ENCODE data around the gene CCDC78. TPM values are rescaled to one million over a fixed set of nuclear protein-coding genes. Genes with fewer than 3 reads are reported as not detected.

Gene CCDC78
- total RNA-seq, 2 experiments from 2014 or later: 1.2 to 2.7 TPM

DNA sequence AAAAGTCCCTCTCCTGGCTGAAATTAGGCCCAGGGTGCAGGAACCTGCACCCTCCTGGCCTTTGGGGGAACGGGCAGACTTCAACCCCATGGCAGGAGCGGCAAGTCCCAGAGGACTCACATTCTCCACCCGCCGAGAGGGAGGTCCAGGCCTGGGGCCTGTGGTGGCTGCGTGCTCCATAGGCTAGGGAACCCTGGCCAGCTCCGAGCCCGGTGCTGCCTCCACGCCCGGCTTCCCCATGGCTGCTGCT lies 130 bp downstream of the CCDC78 start:
- Mint-ChIP-seq H3K4me3 (peak overlapping the region; percentile 76), H3K4me1 (ENCODE audit: low read depth) (no peaks in the 10 kb centered on the region), H3K9me3 (no peaks in the 10 kb centered on the region), H3K36me3 (ENCODE audit: low read depth) (no peaks in the 10 kb centered on the region), H3K27me3 (no peaks in the 10 kb centered on the region), H3K27ac (no peak overlapping the region)
- intact Hi-C loops (cut with DNase I, micrococcal nuclease): no loop called here
- TF ChIP-seq, protein P1, sequence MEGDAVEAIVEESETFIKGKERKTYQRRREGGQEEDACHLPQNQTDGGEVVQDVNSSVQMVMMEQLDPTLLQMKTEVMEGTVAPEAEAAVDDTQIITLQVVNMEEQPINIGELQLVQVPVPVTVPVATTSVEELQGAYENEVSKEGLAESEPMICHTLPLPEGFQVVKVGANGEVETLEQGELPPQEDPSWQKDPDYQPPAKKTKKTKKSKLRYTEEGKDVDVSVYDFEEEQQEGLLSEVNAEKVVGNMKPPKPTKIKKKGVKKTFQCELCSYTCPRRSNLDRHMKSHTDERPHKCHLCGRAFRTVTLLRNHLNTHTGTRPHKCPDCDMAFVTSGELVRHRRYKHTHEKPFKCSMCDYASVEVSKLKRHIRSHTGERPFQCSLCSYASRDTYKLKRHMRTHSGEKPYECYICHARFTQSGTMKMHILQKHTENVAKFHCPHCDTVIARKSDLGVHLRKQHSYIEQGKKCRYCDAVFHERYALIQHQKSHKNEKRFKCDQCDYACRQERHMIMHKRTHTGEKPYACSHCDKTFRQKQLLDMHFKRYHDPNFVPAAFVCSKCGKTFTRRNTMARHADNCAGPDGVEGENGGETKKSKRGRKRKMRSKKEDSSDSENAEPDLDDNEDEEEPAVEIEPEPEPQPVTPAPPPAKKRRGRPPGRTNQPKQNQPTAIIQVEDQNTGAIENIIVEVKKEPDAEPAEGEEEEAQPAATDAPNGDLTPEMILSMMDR (IDR thresholded peaks at IDR 0.05): no peak
- peaks cover 0 to 8% of the 10 kb centered on the region in 2 experiments for H3K9me3 ChIP-seq (ENCODE audit: control insufficient read depth in 1 of 2, insufficient read depth in 1 of 2, low read length in 2 of 2)
- POLR2A ChIA-PET: interaction anchor here (0.9 to 5.0 kb wide), 5 partner anchors 10 to 81 kb away, joined by 3 to 30 read pairs (median 3); partner anchors contain the start of genes CHTF18, CIAO3, METRN and RPUSD1
- H3K4me1 ChIP-seq (ENCODE audit: insufficient read depth, low read length): peaks cover 42% of the 10 kb centered on the region
- H3K4me3 ChIP-seq (ENCODE audit: low read length): no peak overlapping the region
- CTCF ChIA-PET: no interaction called here
- no peak for DNase-seq
- H3K36me3 ChIP-seq (ENCODE audit: insufficient read depth, low read length): no peaks in the 10 kb centered on the region
- no peaks in the 10 kb centered on the region for H3K27me3 ChIP-seq (ENCODE audit: control insufficient read depth in 1 of 2, insufficient read depth in 2 of 2, low read length in 2 of 2)
- ATAC-seq (ENCODE audit: poor library complexity): no peak
- H3K27ac ChIP-seq (ENCODE audit: low read depth in 1 of 2, low read length in 2 of 2): no peak overlapping the region

DNA sequence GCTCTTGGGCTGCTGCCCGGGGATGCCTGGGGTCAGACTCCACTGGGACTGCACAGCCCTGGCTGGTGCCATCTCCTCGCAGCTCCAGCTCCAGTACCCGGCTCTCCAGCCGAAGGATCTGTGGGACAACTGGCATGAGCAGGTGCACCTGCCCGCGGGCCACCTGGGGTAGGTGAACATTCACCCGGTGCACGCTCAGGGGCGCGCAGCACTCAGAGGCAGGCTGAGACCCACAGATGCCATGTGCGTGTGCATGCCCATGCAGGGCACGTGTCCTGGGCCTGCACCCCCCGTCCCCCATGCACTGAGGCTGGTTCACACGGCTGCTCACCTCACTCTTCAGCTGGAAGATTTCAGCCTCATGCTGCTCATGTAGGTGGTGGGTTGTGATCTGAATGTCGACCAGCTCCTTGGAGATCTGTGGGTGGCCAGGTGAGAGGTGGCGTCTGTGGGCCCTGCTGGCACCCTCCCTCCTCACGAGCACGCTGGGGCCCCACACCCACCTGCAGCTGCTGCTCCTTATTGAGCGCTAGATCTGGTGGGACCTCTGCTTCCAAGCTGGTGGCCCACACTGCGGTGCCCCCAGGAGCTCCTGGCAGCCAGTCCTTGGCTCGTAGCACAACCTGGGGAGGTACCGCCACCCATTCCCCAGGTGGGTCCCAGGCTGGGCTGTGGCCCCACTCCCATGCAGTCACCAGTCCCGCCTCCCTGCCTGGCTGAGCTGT lies 618 bp downstream of the CCDC78 start:
- DNase-seq (no peak), ATAC-seq (ENCODE audit: poor library complexity) (no peak)
- H3K27ac Mint-ChIP-seq: no peak overlapping the region
- no peaks in the 10 kb centered on the region for H3K36me3 Mint-ChIP-seq (ENCODE audit: low read depth)
- no peaks in the 10 kb centered on the region for H3K4me1 Mint-ChIP-seq (ENCODE audit: low read depth)
- H3K4me3 ChIP-seq (ENCODE audit: low read length): no peak overlapping the region
- H3K9me3 ChIP-seq (ENCODE audit: control insufficient read depth in 1 of 2, insufficient read depth in 1 of 2, low read length in 2 of 2): peaks cover 0 to 8% of the 10 kb centered on the region in 2 experiments
- ChIA-PET CTCF (no interaction called here), POLR2A (interaction anchor here (0.8 to 5.0 kb wide), 6 partner anchors 10 to 81 kb away, joined by 3 to 30 read pairs (median 4); partner anchors contain the start of genes CHTF18, CIAO3, METRN and RPUSD1)
- H3K4me3 Mint-ChIP-seq: peak overlapping the region; percentile 48
- no peaks in the 10 kb centered on the region for H3K36me3 ChIP-seq (ENCODE audit: insufficient read depth, low read length)
- H3K9me3 Mint-ChIP-seq: no peaks in the 10 kb centered on the region
- no peak overlapping the region for H3K27ac ChIP-seq (ENCODE audit: low read depth in 1 of 2, low read length in 2 of 2)
- H3K4me1 ChIP-seq (ENCODE audit: insufficient read depth, low read length): peaks cover 44% of the 10 kb centered on the region
- intact Hi-C loops (cut with DNase I, micrococcal nuclease): no loop called here
- H3K27me3 Mint-ChIP-seq: no peaks in the 10 kb centered on the region
- TF ChIP-seq, protein P1 (IDR thresholded peaks at IDR 0.05): no peak
- no peaks in the 10 kb centered on the region for H3K27me3 ChIP-seq (ENCODE audit: control insufficient read depth in 1 of 2, insufficient read depth in 2 of 2, low read length in 2 of 2)

DNA sequence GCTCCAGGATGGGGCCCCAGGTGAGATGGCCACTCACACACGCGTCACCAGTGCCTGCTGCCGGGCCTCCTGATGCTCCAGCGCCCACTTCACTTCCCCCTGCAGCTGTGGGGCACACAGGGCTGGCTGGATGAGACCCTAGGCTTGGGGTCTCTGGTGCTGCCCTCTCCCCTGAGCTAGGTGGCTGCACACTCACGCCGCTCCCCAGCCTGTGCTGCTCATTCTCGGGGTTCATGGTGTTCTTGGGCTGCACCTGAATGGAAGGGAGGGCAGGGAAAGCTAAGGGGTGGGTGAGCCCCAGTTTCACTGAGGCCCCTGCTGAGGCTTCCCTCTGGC lies 1.2 kb downstream of the CCDC78 start:
- Mint-ChIP-seq H3K4me1 (ENCODE audit: low read depth) (peaks cover 5% of the 10 kb centered on the region), H3K4me3 (no peak overlapping the region), H3K27ac (no peak overlapping the region), H3K27me3 (no peaks in the 10 kb centered on the region), H3K9me3 (no peaks in the 10 kb centered on the region), H3K36me3 (ENCODE audit: low read depth) (no peaks in the 10 kb centered on the region)
- ATAC-seq (ENCODE audit: poor library complexity): no peak
- intact Hi-C loops (cut with DNase I, micrococcal nuclease): no loop called here
- DNase-seq: no peak
- H3K9me3 ChIP-seq (ENCODE audit: control insufficient read depth in 1 of 2, insufficient read depth in 1 of 2, low read length in 2 of 2): peaks cover 0 to 8% of the 10 kb centered on the region in 2 experiments
- H3K4me3 ChIP-seq (ENCODE audit: low read length): no peak overlapping the region
- TF ChIP-seq, protein P1 (IDR thresholded peaks at IDR 0.05): no peak
- no peaks in the 10 kb centered on the region for H3K36me3 ChIP-seq (ENCODE audit: insufficient read depth, low read length)
- no peak overlapping the region for H3K27ac ChIP-seq (ENCODE audit: low read depth in 1 of 2, low read length in 2 of 2)
- H3K4me1 ChIP-seq (ENCODE audit: insufficient read depth, low read length): peaks cover 50% of the 10 kb centered on the region
- CTCF ChIA-PET: interaction anchor here (0.9 kb wide), 1 partner anchor 13 kb away, joined by 3 read pairs; no protein-coding TSS in a partner anchor
- POLR2A ChIA-PET: interaction anchor here (0.8 to 5.0 kb wide), 5 partner anchors 9 to 63 kb away, joined by 3 to 30 read pairs (median 4); partner anchors contain the start of genes CHTF18, CIAO3, METRN and RPUSD1
- no peaks in the 10 kb centered on the region for H3K27me3 ChIP-seq (ENCODE audit: control insufficient read depth in 1 of 2, insufficient read depth in 2 of 2, low read length in 2 of 2)
